ENCODE results near the gene ZNF740. TPM values are rescaled to one million over a fixed set of nuclear protein-coding genes. Genes with fewer than 3 reads are reported as not detected.

Gene ZNF740
- total and polyA plus RNA-seq, 7 donors = 3.3 to 22.8 (median 15.7) TPM

DNA sequence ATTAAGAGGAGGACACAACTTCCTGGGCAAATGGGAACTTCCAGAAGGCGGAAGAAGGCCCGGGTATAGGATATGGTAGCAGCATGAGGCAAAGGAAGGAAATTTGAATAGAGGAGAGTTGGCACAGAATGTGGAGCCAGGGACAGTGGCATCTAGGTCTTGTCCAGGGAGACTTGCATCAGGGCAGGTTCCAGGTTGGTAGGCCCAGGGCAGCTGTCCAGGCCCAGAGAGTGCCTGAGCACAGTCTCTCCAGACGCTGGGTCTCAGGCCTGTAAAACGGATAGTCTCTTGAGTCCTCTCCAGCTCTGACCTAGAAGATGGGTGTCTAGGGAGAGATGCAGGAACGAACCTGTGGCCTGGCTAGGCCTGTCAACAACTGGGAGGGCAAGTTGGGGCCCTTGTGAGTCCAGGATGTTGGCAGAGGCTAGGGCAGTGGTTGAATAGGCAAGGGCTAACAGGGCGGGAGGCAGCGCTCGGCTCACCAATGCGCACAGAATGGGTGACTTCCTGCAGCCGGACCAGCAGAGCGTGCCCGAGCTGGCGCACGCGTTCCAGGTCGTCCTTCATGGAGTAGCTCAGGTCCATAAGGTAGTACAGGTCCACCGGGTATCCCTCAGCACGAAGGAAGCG lies 16.6 kb downstream of the ZNF740 start:
- WGBS, 3 donors = 60 to 67% (median 61%) methylated on average over 19 of the region's 19 CpGs
- TF ChIP-seq, protein P1, sequence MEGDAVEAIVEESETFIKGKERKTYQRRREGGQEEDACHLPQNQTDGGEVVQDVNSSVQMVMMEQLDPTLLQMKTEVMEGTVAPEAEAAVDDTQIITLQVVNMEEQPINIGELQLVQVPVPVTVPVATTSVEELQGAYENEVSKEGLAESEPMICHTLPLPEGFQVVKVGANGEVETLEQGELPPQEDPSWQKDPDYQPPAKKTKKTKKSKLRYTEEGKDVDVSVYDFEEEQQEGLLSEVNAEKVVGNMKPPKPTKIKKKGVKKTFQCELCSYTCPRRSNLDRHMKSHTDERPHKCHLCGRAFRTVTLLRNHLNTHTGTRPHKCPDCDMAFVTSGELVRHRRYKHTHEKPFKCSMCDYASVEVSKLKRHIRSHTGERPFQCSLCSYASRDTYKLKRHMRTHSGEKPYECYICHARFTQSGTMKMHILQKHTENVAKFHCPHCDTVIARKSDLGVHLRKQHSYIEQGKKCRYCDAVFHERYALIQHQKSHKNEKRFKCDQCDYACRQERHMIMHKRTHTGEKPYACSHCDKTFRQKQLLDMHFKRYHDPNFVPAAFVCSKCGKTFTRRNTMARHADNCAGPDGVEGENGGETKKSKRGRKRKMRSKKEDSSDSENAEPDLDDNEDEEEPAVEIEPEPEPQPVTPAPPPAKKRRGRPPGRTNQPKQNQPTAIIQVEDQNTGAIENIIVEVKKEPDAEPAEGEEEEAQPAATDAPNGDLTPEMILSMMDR (IDR thresholded peaks at IDR 0.05) = no peak
- no peaks in the 10 kb centered on the region for H3K9me3 ChIP-seq
- peaks cover 0 to 3% (median 0%) of the 10 kb centered on the region in 3 donors for H3K27me3 ChIP-seq (ENCODE audit: insufficient read depth in 3 of 3, low read length in 2 of 3)
- peaks cover 0 to 5% of the 10 kb centered on the region in 2 donors for H3K36me3 ChIP-seq (ENCODE audit: insufficient read depth in 1 of 2, low read depth in 1 of 2)
- ATAC-seq (peak in 1 of 4 donors; percentile 24), DNase-seq (no peak)
- H3K4me1 ChIP-seq = no peaks in the 10 kb centered on the region
- no peak overlapping the region for H3K27ac ChIP-seq
- intact Hi-C loops (cut with DNase I) = loop anchor here (1.0 to 5.0 kb wide), 3 partner anchors 38 to 130 kb away; no protein-coding TSS in a partner anchor
- peak overlapping the region; percentile 54 for H3K4me3 ChIP-seq

DNA sequence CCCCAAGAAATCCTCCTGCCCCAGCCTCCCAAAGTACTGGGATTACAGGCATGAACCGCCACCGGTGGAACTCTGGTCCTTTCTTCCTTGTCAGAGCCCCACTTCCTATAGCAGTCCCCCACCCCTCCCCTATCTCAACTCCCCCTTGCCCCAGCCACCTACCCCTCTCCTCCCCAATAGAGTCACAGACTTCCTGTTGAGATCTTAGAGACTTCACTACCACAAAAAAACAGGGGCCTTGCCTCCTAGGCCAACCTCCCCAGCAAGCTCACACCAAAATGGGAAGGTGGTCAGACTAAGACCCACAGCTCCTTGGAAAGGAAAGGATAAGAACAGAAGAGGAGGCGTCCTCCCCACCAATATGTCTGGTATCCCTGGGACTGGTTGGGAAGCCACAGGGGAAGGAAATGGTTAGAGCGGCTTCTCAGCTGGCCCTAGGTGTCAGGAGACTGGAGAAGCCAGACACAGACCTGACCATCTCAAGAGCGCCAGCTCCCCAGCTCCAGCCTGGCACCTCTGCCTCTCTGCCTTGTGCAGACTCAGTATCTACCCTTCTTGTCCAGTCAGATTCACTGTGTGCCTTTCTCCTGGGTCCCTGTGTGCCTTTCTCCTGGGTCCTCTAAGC lies 18.1 kb downstream of the ZNF740 start:
- no peaks in the 10 kb centered on the region for H3K9me3 ChIP-seq
- H3K27me3 ChIP-seq (ENCODE audit: insufficient read depth in 3 of 3, low read length in 2 of 3) = peaks cover 0 to 3% (median 0%) of the 10 kb centered on the region in 3 donors
- no peak overlapping the region for H3K27ac ChIP-seq
- H3K36me3 ChIP-seq (ENCODE audit: insufficient read depth in 1 of 2, low read depth in 1 of 2) = no peaks in the 10 kb centered on the region
- H3K4me3 ChIP-seq = no peak overlapping the region
- no peak for DNase-seq
- 85 to 92% (median 89%) methylated on average over 5 of the region's 5 CpGs for WGBS, 3 donors
- intact Hi-C loops (cut with DNase I) = loop anchor here in 1 of 2 donors (5.0 kb wide), 1 partner anchor 131 kb away; no protein-coding TSS in a partner anchor
- H3K4me1 ChIP-seq = no peaks in the 10 kb centered on the region
- TF ChIP-seq, protein P1 (IDR thresholded peaks at IDR 0.05) = no peak
- ATAC-seq = no peak

DNA sequence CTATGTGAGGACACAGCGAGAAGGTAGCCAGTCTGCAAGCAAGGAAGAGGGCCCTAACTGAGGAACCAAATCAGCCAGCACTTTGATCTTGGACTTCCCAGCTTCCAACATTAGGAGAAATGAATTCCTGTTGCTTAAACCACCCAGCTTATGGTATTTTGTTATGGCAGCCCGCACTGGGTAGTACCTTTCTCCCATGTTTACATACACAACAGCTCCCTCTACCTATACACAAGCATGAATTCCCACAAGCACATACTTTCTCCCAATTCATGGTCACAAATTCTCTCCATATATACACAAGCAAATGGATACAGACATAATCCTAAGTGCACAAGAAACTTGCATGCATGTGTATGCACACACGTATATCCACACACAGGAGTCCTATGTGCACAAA lies 19.2 kb downstream of the ZNF740 start:
- H3K4me1 ChIP-seq = no peaks in the 10 kb centered on the region
- intact Hi-C loops (cut with DNase I) = loop anchor here in 1 of 2 donors (5.0 kb wide), 1 partner anchor 132 kb away; no protein-coding TSS in a partner anchor
- no peak for ATAC-seq
- no peak overlapping the region for H3K27ac ChIP-seq
- H3K4me3 ChIP-seq = no peak overlapping the region
- DNase-seq = no peak
- no peaks in the 10 kb centered on the region for H3K36me3 ChIP-seq (ENCODE audit: insufficient read depth in 1 of 2, low read depth in 1 of 2)
- 89 to 93% (median 91%) methylated on average over 3 of the region's 3 CpGs for WGBS, 3 donors
- peaks cover 0 to 3% (median 0%) of the 10 kb centered on the region in 3 donors for H3K27me3 ChIP-seq (ENCODE audit: insufficient read depth in 3 of 3, low read length in 2 of 3)
- TF ChIP-seq, protein P1 (IDR thresholded peaks at IDR 0.05) = no peak
- H3K9me3 ChIP-seq = no peaks in the 10 kb centered on the region

DNA sequence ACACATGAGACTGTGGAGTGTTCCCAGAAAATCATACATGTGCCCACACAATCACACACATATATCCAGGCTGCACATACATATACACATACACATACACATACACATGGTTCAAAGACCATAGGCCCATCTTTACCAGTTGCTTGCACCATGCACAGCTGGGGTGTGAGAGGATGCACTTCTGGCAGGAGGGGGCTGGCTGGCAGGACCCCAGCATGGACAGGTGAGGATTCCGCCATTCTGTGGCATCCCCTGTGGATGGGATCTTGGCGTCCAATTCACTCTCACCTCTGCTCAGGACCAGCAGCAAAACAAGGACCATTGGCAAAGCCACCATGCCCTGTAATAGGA lies 19.6 kb downstream of the ZNF740 start:
- Histone ChIP-seq H3K4me1 (no peaks in the 10 kb centered on the region), H3K27ac (no peak overlapping the region), H3K9me3 (no peaks in the 10 kb centered on the region), H3K4me3 (no peak overlapping the region), H3K27me3 (ENCODE audit: insufficient read depth in 3 of 3, low read length in 2 of 3) (peaks cover 0 to 3% (median 0%) of the 10 kb centered on the region in 3 donors), H3K36me3 (ENCODE audit: insufficient read depth in 1 of 2, low read depth in 1 of 2) (no peaks in the 10 kb centered on the region)
- DNase-seq = no peak
- ATAC-seq = no peak
- TF ChIP-seq, protein P1 (IDR thresholded peaks at IDR 0.05) = no peak
- intact Hi-C loops (cut with DNase I) = no loop called here
- 87 to 100% (median 97%) methylated on average over 2 of the region's 2 CpGs for whole genome bisulfite sequencing, 3 donors
